SU-DHL-6 (cell line): ENCODE results near the gene ARX.

Experiments used
- EZH2phosphoT487 ChIP-seq: fragments of 200-600 bp; sonication (generic), shearing (Covaris generic); conservative IDR thresholded peaks from 2 replicates; pipeline ENCODE4 v1.6.1; 2018; ENCODE audit warnings: mild to moderate bottlenecking, antibody characterized with exemption, low read length, moderate library complexity, mixed read lengths
- TF ChIP-seq, protein P1 (sequence below): fragments of 200-600 bp; sonication (generic); IDR thresholded peaks from one replicate; pipeline ENCODE4 v1.5.1; 2017; ENCODE audit warnings: antibody characterized with exemption, mild to moderate bottlenecking, low read length, moderate library complexity; ENCODE audit not compliant: insufficient read depth, poor library complexity, severe bottlenecking

DNA sequence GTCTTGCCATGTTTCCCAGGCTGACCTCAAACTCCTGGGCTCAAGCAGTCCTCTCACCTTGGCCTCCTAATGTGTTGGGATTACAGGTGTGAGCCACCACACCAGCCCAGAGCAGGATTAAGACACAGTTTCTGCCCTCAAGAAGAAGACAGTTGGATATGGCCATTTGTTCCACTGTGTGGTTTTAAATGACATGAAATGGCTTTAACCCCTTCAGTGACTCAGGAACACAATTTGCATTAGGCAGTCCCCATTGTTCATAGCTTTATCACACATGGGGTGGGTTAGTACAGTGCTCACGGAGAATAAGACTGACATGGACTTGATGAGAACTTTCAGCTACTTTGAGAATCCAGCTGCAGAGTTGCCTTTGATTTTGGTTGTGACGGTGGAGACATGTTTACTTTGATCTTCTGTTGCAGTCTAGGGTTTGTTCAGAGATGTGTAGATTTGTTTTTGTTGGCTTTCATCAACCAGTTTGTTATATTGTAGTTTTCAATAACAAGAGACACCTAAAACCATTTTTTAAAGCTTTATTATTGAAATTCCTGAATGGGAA lies 60.3 kb downstream of the ARX start:
- TF ChIP-seq, protein P1, sequence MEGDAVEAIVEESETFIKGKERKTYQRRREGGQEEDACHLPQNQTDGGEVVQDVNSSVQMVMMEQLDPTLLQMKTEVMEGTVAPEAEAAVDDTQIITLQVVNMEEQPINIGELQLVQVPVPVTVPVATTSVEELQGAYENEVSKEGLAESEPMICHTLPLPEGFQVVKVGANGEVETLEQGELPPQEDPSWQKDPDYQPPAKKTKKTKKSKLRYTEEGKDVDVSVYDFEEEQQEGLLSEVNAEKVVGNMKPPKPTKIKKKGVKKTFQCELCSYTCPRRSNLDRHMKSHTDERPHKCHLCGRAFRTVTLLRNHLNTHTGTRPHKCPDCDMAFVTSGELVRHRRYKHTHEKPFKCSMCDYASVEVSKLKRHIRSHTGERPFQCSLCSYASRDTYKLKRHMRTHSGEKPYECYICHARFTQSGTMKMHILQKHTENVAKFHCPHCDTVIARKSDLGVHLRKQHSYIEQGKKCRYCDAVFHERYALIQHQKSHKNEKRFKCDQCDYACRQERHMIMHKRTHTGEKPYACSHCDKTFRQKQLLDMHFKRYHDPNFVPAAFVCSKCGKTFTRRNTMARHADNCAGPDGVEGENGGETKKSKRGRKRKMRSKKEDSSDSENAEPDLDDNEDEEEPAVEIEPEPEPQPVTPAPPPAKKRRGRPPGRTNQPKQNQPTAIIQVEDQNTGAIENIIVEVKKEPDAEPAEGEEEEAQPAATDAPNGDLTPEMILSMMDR: no peak
- no peak for TF ChIP-seq EZH2phosphoT487
